Hypothalamus (tissue), 51 donors: Measurements from ENCODE around the gene SMIM27.
A peak's percentile ranks its signal among the peaks of the same experiment; 100 is the strongest.

ENCODE experiments used
- DNase-seq, 51 donors: peaks; one replicate each; lab custom pipeline; 2025; lab: John Stamatoyannopoulos, UW

Gene SMIM27

GRCh38 chr9:32554107-32554506, 2.0 kb downstream of the SMIM27 start:
- DNase-seq: no peak

GRCh38 chr9:32554591-32554990, 2.5 kb downstream of the SMIM27 start:
- DNase-seq: no peak

GRCh38 chr9:32558408-32558934, 6.3 kb downstream of the SMIM27 start:
- DNase-seq: no peak

- no peak for DNase-seq
These were observed 13.8 kb downstream of the SMIM27 start for GRCh38 chr9:32565967-32566366.

GRCh38 chr9:32566770-32567169, 14.6 kb downstream of the SMIM27 start:
- DNase-seq: no peak

- no peak for DNase-seq
These were observed 18.1 kb downstream of the SMIM27 start for GRCh38 chr9:32570262-32570661.

- DNase-seq: peak in 32 of 51 donors; percentile 6 to 71 (median 38)
These were observed 20.1 kb downstream of the SMIM27 start for GRCh38 chr9:32571969-32572899.

- peak; percentile 27 to 94 (median 85) for DNase-seq
These were observed 20.9 kb downstream of the SMIM27 start, which contains the start of gene NDUFB6 for GRCh38 chr9:32572900-32573523. Gene NDUFB6 (minus strand): TSS chr9:32573159. CDS start chr9:32573060, 99 bp downstream.

- DNase-seq: no peak
These were observed 21.7 kb downstream of the SMIM27 start for GRCh38 chr9:32573821-32574220.

- DNase-seq: no peak
These were observed 22.7 kb downstream of the SMIM27 start for GRCh38 chr9:32574858-32575257.

GRCh38 chr9:32577316-32577715, 25.2 kb downstream of the SMIM27 start:
- no peak for DNase-seq

GRCh38 chr9:32578976-32579375, 26.8 kb downstream of the SMIM27 start:
- no peak for DNase-seq

- peak in 38 of 51 donors; percentile 3 to 75 (median 32) for DNase-seq
These were observed 27.7 kb downstream of the SMIM27 start for GRCh38 chr9:32579706-32580331.

- DNase-seq: no peak
These were observed 28.6 kb downstream of the SMIM27 start for GRCh38 chr9:32580631-32581300.

- DNase-seq: peak in 8 of 51 donors; percentile 3 to 72 (median 10)
These were observed 29.5 kb downstream of the SMIM27 start for GRCh38 chr9:32581512-32582143.

GRCh38 chr9:32584784-32585183, 32.7 kb downstream of the SMIM27 start:
- no peak for DNase-seq

GRCh38 chr9:32587901-32588300, 35.8 kb downstream of the SMIM27 start:
- no peak for DNase-seq

GRCh38 chr9:32589083-32589723, 37.1 kb downstream of the SMIM27 start:
- DNase-seq: peak in 1 of 51 donors; percentile 35

- no peak for DNase-seq
These were observed 38.3 kb downstream of the SMIM27 start for GRCh38 chr9:32590476-32590875.
